RWPE2 (cell line): Measurements from ENCODE around the gene SDCCAG8.

Source experiments
- ATAC-seq: fragments of 200-7000 bp; cut with Tn5 transposase; 3 replicates; pipeline ENCODE4 v1.9.1; 2021; ENCODE audit warnings: low read depth
- DNase-seq: peaks from one replicate; pipeline ENCODE4 v3.0.0-alpha.2; 2020; ENCODE audit warnings: low spot score
- H3K27ac ChIP-seq: fragments of 450-650 bp; 2 replicates; pipeline ENCODE4 v1.5.1; 2017; ENCODE audit warnings: mild to moderate bottlenecking; ENCODE audit not compliant: poor library complexity, severe bottlenecking
- H3K27me3 ChIP-seq: fragments of 250-450 bp; sonication (Bioruptor Pico); 2 replicates; pipeline ENCODE4 v1.5.1; 2021; ENCODE audit warnings: mild to moderate bottlenecking, moderate library complexity; ENCODE audit not compliant: insufficient read depth, poor library complexity, severe bottlenecking
- H3K36me3 ChIP-seq: fragments of 250-450 bp; sonication (Bioruptor Pico); 2 replicates; pipeline ENCODE4 v1.5.1; 2020; ENCODE audit warnings: low read depth, mild to moderate bottlenecking, moderate library complexity
- H3K4me1 ChIP-seq: fragments of 250-450 bp; sonication (Bioruptor Pico); 2 replicates; pipeline ENCODE4 v1.5.1; 2021; ENCODE audit warnings: mild to moderate bottlenecking, moderate library complexity; ENCODE audit not compliant: insufficient read depth, poor library complexity, severe bottlenecking
- H3K4me3 ChIP-seq: fragments of 250-450 bp; sonication (Bioruptor Pico); 2 replicates; pipeline ENCODE4 v1.5.1; 2021; ENCODE audit warnings: mild to moderate bottlenecking, moderate library complexity; ENCODE audit not compliant: severe bottlenecking
- H3K9me3 ChIP-seq: fragments of 250-450 bp; sonication (Bioruptor Pico); 2 replicates; pipeline ENCODE4 v1.5.1; 2021; ENCODE audit warnings: mild to moderate bottlenecking, moderate library complexity; ENCODE audit not compliant: severe bottlenecking
- CTCF ChIP-seq: fragments of 450-650 bp; IDR thresholded peaks from one replicate; pipeline ENCODE4 v1.5.1; 2017; ENCODE audit warnings: mild to moderate bottlenecking, moderate library complexity; ENCODE audit not compliant: poor library complexity, severe bottlenecking

The SDCCAG8 gene

DNA sequence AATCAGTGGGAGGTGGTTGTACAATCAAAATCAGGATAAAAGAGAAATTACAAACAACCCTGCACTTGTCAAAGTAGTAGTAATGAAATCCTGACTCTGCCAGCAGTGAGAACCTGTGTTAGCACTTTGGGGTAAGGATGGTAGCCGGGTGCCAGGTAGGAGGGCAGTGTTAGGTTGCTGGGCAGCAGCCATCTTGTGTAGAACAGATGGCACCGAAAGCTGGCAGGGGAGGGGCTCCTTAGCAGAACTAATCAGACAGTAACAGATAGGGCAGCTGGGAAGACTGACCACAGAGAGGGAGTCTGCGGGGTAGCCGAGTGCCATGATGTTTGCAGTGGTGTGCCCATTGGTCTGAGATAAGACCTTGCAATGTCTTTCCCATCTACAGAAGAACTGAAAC is 137.3 kb downstream of the SDCCAG8 start:
- no peak overlapping the region for H3K27ac ChIP-seq
- no peak overlapping the region for H3K4me3 ChIP-seq
- H3K27me3 ChIP-seq, result no peaks in the 10 kb centered on the region
- no peak for TF ChIP-seq CTCF
- no peaks in the 10 kb centered on the region for H3K36me3 ChIP-seq
- no peak for ATAC-seq
- H3K4me1 ChIP-seq, result no peaks in the 10 kb centered on the region
- H3K9me3 ChIP-seq, result no peaks in the 10 kb centered on the region
- no peak for DNase-seq

GRCh38 chr1:243394066-243394465 is 138.2 kb downstream of the SDCCAG8 start:
- H3K36me3 ChIP-seq, result no peaks in the 10 kb centered on the region

DNA sequence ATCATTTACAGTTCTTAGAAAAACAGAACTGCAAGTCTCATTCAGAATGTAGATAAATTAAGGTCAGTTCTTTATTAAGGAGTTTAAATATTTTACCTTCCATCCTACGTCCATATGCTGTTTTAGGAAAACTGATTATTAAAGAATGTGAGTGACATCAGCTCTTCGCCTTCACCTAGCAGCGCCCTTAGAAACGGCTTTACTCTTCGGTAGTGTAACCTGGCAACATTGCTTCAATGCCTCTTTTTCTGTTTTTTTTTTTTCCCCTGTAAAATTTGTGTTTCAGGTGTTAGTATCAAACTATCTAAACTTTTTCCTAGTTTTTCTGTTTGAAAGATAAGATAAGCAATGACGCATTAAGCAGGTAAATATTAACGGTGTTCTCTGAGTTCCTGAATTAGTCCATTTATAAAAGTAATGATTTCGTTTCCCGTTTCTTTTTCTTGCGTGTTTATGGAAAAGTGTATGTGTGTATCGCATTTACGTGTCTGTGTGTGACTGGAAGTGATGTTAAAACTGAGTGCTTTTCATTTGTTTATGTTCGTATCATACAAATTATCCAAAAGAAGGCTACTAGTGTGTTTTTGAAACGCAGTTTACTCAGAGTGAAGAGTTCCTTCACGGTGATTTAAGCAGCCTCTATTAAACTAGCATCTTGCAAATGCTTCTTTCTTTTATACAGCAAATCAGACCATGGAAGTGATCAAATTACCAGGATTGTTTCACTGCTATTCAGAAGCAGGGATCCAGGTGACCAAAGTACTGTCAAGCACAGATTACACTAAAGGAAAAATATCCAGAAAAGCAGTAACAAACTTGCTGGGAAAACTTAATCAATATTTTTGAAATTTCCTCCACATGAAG is 139.0 kb downstream of the SDCCAG8 start:
- Histone ChIP-seq H3K4me3 (no peak overlapping the region), H3K36me3 (no peaks in the 10 kb centered on the region), H3K4me1 (no peaks in the 10 kb centered on the region), H3K27ac (no peak overlapping the region), H3K9me3 (no peaks in the 10 kb centered on the region), H3K27me3 (no peaks in the 10 kb centered on the region)
- no peak for TF ChIP-seq CTCF
- ATAC-seq (no peak), DNase-seq (no peak)

More at GRCh38 chr1:243394066-243394465, 138.2 kb downstream of the SDCCAG8 start:
- Histone ChIP-seq H3K27ac (no peak overlapping the region), H3K4me3 (no peak overlapping the region), H3K9me3 (no peaks in the 10 kb centered on the region), H3K27me3 (no peaks in the 10 kb centered on the region), H3K4me1 (no peaks in the 10 kb centered on the region)
- ATAC-seq (no peak), DNase-seq (no peak)
- TF ChIP-seq CTCF, result no peak

GRCh38 chr1:243396424-243396823 is 140.6 kb downstream of the SDCCAG8 start:
- no peaks in the 10 kb centered on the region for H3K27me3 ChIP-seq
- no peaks in the 10 kb centered on the region for H3K36me3 ChIP-seq
- ATAC-seq (no peak), DNase-seq (no peak)
- H3K27ac ChIP-seq, result no peak overlapping the region
- no peaks in the 10 kb centered on the region for H3K9me3 ChIP-seq
- no peak overlapping the region for H3K4me3 ChIP-seq
- H3K4me1 ChIP-seq, result no peaks in the 10 kb centered on the region
- no peak for TF ChIP-seq CTCF

DNA sequence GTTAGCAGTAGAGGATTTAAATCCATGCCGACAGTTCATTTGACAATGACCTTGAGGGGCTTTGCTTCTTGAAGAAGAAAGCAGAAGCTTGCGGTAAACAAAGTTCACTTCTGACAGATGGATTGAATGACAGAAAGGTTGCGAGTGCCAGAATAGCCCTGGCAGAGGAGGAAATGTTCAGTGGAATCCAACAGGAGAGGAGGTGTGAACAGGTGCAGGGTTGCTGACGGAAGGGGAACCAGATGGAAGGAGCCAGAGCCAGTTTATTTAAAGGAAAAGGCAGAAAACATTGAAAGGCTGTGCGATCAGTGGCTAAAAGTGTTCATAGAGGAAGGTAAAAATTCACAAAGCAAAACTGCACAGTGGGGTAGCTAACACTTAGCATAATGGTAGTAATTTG is 141.0 kb downstream of the SDCCAG8 start:
- no peak for TF ChIP-seq CTCF
- Histone ChIP-seq H3K9me3 (no peaks in the 10 kb centered on the region), H3K27ac (no peak overlapping the region), H3K4me3 (no peak overlapping the region), H3K36me3 (no peaks in the 10 kb centered on the region), H3K4me1 (no peaks in the 10 kb centered on the region), H3K27me3 (no peaks in the 10 kb centered on the region)
- DNase-seq (no peak), ATAC-seq (no peak)
